Stimulated activated CD4-positive, alpha-beta T cell treated with anti-CD3 and anti-CD28 coated beads, Interleukin-15, amount 100 ng/mL, for 1 hour (primary cell): ENCODE measurements around the gene ADAMTS12.
"Not testable (repeated sequence)": the region's sequence is repeated elsewhere in the genome, so short reads cannot be mapped to it uniquely, and the experiment has no call there.

ENCODE experiments used
- DNase-seq, 2 donors: peaks; one replicate each; pipeline ENCODE4 v3.0.0-alpha.2; 2020; ENCODE audit warnings: low read depth in 1 of 2, low spot score in 1 of 2

Gene ADAMTS12

GRCh38 chr5:33914844-33915243, 23.1 kb upstream of the ADAMTS12 start:
- DNase-seq, result not testable (repeated sequence)

- not testable (repeated sequence) for DNase-seq
Measured at GRCh38 chr5:33906248-33906647, 14.5 kb upstream of the ADAMTS12 start.

DNA sequence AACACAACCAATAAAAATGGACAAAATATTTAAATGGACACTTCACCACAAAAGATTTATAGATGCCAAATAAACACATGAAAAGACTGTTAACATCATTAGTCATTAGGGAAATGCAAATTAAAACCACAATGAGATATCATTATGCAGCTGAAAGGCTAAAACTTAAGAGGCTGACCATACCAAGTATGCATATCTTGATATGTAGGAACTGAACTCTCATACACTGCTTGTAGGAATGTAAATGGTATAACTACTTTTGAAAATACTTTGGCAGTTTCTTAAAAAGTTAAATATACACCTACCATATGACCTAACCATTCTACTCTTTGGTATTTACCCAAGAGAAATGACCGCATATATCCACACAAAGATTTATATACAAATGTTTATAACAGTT, 13.6 kb upstream of the ADAMTS12 start:
- DNase-seq, result no peak

GRCh38 chr5:33903118-33903517, 11.3 kb upstream of the ADAMTS12 start:
- no peak for DNase-seq

DNA sequence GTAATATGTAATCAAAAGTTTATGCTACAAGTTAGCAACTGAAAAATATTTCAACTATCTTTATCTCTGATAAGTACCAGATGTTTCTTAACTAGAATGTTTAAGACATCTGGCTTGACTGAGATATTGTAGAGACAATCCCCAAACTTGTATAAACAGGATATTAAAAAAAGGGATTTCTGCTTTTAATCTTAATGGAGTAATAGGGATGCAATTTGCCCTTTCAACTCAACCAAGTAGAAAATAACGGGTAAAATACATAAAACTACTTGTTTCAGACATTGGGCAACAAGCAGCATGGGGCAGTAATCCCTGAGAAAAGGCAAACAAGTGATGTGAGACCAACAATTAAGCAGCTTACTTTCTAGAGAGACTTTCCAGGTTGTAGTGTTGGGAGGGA, 9.4 kb upstream of the ADAMTS12 start:
- DNase-seq, result no peak

DNA sequence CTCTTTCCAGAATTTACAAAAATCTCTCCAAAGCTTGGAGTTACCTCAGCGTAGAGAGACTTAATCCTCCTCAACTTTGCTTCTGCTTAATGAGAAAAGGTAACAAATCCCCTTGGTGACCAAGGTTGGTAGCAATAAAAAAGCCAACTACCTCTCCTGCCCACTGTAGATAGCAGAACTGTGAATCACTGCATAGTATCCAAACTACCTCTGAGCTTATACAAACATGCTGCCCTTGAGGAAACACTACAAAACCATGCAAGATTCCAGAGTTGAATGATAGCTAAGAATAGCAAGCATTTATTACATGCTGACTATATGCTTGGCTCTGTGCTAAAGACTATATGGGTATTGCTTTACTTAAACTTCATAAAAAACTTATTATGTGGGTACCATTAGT, 2.8 kb upstream of the ADAMTS12 start:
- DNase-seq, result no peak

DNA sequence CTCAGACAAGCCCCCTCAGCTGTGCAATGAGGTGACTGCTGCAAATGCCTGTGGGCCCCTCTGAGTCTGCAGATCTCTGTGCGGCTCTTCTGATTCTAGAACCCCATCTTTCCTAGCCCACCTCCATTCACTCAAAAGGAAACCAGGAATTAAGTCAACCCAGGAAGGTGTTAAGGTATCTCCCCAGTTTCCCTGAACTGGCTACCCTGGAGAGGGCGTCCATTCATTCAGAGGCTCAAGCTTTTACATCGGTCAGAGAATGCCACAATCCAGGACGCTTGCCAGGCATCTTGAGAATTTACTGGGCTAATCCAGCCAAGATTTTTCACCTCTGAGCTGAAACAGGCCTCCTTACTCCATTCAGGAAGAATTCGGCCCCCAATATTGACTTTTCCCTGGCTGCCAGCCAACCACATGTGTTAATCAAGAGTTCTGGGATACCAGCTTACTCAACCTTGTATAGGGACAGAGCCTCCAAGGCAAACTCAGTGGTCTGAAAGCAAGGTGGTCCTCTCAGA, 889 bp upstream of the ADAMTS12 start:
- no peak for DNase-seq

- DNase-seq, result no peak
Measured at GRCh38 chr5:33891446-33891787, 373 bp downstream of the ADAMTS12 start.

GRCh38 chr5:33890131-33891032, 1.4 kb downstream of the ADAMTS12 start:
- DNase-seq, result no peak

DNA sequence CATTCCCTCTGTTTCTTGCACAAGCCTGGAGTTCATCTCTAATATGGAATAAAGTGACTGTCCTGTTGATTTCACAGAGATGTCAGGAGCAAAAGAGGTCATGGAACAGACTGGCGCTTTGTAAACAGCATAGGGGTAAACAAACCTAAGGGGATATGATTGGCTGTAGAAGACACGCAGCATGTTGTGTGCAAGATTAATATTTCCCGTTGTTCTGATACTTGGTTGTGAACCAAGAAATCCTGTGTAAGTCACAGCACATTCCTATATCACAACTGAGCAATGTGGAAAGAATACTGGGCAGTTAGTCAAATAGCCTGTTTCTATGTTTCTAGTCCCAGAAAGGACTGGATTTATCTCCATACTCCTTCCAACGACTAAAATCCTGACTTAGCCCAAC, 3.2 kb downstream of the ADAMTS12 start:
- no peak for DNase-seq

- no peak for DNase-seq
Measured at GRCh38 chr5:33887268-33887667, 4.5 kb downstream of the ADAMTS12 start.

DNA sequence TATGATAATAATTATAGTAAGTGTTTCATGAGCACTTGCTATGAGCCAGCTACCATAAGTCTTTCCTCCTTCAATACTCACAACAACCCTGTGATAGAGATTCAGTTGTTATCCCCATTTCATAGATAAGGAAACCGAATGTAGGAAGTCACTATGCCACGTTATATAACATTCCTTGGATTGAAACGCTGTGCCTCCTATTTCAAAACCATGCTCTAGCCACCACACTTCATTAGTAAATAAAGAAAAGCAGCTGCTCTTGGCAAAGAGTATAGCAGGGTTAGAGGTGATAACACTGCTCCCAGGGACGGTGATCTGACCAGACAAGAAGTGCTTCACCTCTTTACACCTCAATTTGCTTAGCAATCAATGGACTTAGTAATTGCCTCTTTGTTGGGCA, 5.5 kb downstream of the ADAMTS12 start:
- no peak for DNase-seq

- no peak for DNase-seq
Measured at GRCh38 chr5:33885679-33886078, 6.1 kb downstream of the ADAMTS12 start.

- DNase-seq, result no peak
Measured at GRCh38 chr5:33883482-33883881, 8.3 kb downstream of the ADAMTS12 start.

DNA sequence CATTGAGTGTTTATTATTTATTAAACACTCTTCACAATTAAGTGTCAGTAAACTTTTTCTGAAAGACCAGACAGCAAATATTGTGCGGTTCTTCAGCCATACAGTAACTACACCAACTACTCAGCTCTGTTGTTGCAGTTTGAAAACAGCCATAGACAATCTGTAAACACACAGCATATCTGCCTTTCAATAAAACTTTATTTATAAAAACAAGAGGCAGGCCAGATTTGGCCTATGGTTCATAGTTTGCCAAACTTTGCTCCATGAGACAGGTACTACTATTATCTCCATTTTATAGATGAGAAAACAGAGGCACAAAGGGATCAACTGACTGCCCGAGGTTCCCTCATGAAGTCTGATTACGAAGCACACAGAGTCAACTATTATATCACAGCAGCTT, 11.5 kb downstream of the ADAMTS12 start:
- no peak for DNase-seq

DNA sequence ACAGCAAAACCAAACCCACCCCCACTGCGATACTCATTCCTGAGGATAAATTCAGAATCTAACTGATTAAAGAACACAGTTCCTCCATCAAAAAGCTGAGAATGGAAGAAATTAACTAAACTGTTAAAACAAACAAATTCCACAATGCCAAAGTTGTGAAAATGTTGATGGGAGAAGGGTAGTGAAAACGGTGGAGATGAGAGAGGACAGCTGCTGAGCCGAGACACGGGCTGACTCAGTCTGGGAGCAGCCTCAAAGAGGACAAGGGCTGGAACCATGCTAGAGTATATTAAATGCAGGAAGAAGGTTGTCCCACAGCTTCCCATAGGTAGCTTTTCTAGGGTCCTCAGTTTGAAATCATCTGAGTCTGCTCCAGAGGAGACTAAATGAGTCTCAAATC, 14.3 kb downstream of the ADAMTS12 start:
- no peak for DNase-seq

DNA sequence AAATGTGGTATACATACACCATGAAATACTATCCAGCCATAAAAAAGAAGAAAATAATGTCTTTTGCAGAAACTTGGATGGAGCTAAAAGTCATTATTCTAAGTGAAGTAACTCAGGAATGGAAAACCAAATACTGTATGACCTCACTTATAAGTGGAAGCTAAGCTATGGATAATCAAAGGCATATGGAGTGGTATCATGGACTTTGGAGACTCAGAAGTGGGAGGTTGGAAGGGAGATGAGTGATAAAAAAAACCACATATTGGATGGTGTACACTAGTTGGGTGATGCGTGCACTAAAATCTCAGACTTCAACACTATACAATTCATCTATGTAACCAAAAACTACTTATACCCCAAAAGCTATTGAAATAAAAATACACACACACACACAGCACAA, 24.5 kb downstream of the ADAMTS12 start:
- no peak for DNase-seq

DNA sequence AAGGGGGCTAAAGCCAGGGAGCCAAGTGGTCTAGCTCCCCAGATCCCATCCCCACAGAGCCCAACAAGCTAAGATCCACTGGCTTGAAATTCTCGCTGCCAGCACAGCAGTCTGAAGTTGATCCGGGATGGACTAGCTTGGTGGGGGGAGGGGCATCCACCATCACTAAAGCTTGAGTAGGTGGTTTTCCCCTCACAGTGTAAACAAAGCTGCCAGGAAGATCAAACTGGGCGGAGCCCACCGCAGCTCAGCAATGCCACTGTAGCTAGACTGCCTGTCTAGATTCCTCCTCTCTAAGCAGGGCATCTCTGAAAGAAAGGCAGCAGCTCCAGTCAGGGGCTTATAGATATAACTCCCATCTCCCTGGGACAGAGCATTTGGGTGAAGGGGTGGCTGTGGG, 32.6 kb downstream of the ADAMTS12 start:
- not testable (repeated sequence) for DNase-seq

DNA sequence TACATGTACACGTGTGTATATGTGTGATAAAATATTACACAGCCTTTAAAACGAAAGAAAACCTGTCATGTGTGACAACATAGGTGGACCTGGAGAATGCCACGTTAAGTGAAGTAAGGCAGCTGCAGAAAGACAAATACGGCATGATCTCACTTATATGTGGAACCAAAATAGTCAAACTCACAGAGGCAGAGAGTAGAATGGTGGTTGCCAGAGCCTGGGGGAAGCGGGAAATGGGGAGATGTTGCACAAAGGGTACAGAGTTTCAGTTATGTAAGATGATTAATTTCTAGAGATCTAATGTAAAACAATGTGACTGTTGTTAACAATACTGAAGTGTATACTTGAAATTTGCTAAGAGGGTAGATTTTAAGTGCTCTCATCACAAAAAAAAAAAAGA, 34.8 kb downstream of the ADAMTS12 start:
- DNase-seq, result no peak

DNA sequence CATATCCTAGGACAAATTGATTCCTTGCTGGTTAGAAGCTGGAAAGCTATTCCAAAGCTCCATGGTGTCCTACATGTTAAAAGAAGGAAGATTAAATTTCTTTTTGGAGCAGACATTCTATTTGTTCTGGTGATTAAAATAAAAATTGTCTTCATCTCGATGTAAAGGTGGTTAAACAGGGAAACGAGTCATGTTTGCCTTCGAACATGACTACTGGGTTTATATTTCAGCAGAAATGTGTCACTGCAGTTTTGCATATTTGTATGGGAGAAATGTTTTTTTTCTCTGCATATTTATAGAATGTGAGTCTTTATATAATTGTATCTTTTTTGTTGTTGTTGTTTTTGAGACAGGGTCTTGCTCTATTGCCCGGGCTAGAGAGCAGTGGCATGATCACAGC, 36.4 kb downstream of the ADAMTS12 start:
- no peak for DNase-seq

DNA sequence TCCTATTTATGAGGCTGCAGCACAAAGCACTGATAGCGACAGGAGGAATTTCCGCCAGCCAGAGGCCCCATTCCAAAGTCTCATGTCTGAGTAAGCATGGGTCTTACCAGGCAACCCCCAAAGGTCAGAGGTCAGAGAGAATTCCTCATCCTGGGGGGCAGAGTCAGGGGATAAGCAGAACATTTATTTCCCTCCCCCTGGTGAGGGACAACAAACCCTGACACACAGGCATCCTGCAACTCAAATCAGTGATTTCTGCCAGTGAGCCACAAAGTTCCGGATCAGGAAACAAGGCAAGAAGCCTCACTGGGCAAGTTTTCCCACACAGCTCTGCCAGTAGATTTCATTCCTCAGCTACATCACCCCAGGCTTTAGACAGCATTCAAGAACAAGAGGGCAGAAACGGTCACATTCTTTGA, 37.0 kb downstream of the ADAMTS12 start:
- DNase-seq, result no peak

DNA sequence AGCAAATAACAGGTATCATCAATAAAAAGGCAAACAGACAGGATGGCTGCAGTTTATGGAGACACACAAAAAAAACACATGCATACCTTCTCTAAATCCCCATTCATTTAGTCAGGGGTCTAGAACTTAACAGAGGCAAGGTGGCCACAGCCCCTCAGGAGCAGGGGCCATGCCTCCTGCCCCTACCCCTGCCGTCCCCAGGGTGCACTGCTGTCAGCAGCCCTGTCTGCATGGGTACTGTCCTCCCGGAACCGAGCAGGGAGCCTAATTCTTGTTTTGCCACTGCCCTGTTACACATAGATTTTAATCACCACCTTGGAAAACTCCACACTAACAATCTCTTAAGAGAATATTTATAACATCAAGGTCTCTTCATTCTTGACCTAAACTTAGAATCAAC, 39.0 kb downstream of the ADAMTS12 start:
- DNase-seq, result no peak

- no peak for DNase-seq
Measured at GRCh38 chr5:33852319-33852718, 39.5 kb downstream of the ADAMTS12 start.
